Measurements from ENCODE around the gene ZYG11B. TPM values are rescaled to one million over a fixed set of nuclear protein-coding genes. Genes with fewer than 3 reads are reported as not detected.

ZYG11B gene
- total and polyA plus RNA-seq, 9 of the 15 experiments (the other 6 are each of a cell fraction or from before 2014, with no cell fraction given): 4.9 to 22.2 (median 12.2) TPM

- TF ChIP-seq SMARCE1 (IDR thresholded peaks at IDR 0.05) (peak; percentile 38; the same call in 1 of the 2 replicates), PRDM10 (IDR thresholded peaks at IDR 0.05; ENCODE audit: partially characterized antibody) (peak; percentile 70), C11orf30 (IDR thresholded peaks at IDR 0.05; ENCODE audit: low read depth) (peak; percentile 24; the same call in 1 of the 2 replicates)
Observed at GRCh38 chr1:52845119-52845518, 118.9 kb downstream of the ZYG11B start (continued).

- ATAC-seq: no peak
- Histone ChIP-seq H3K27ac (ENCODE audit: extremely low read depth, low read depth, low read length) (no peak overlapping the region), H4K20me1 (replicated peaks; ENCODE audit: control insufficient read depth, insufficient read depth, low read length) (0 out of 2 replicates have a peak, but pooled peaks cover 4% of the 10 kb centered on the region), H2AFZ (ENCODE audit: low read depth, low read length) (no peak overlapping the region), H3K27me3 (ENCODE audit: control insufficient read depth in 2 of 2, insufficient read depth in 2 of 2, low read length in 2 of 2) (no peaks in the 10 kb centered on the region), H3K9ac (ENCODE audit: insufficient read depth in 1 of 2, low read depth in 2 of 2, low read length in 2 of 2) (no peak overlapping the region), H3K4me3 (no peak overlapping the region), H3K4me1 (replicated peaks in 1 of 2; ENCODE audit: control insufficient read depth in 2 of 2, insufficient read depth in 2 of 2, low read length in 2 of 2) (peaks cover 8 to 15% of the 10 kb centered on the region in 2 experiments; a peak in 3 of 5 replicates), H3K79me2 (ENCODE audit: control insufficient read depth, insufficient read depth, low read length) (peaks cover 97% of the 10 kb centered on the region), H3K9me1 (ENCODE audit: control insufficient read depth, insufficient read depth, low read length) (no peaks in the 10 kb centered on the region), H3K9me3 (replicated peaks; ENCODE audit: control insufficient read depth, insufficient read depth, low read depth, low read length) (no peaks in the 10 kb centered on the region), H3K36me3 (ENCODE audit: control insufficient read depth, insufficient read depth, low read length) (peaks cover 10% of the 10 kb centered on the region; the same call in 2 of the 3 replicates), H3K4me2 (ENCODE audit: insufficient read depth, low read length) (no peak overlapping the region)
- FAIRE-seq: no peak
- in situ Hi-C loops (cut with MboI): no loop called here
- POLR2A ChIA-PET: interaction anchor here (0.6 to 1.6 kb wide), 4 partner anchors 9 to 529 kb away, joined by 3 to 6 read pairs (median 4); no protein-coding TSS in a partner anchor
- no TSS peak for BruUV-seq (replicated peaks)
- no peak for DNase-seq (ENCODE audit: extremely low read depth in 1 of 4, low spot score in 3 of 4)
- WGBS (ENCODE audit: insufficient coverage, low coverage, missing lambda C conversion rate): 78% methylated on average over 5 of the region's 5 CpGs
- intact Hi-C loops (cut with micrococcal nuclease): loop anchor here (10.0 kb wide), 1 partner anchor 124 kb away; the partner anchor contains the start of gene ZYG11B
- no peak for TF ChIP-seq NR2C2 (CRISPR knock-in tag; IDR thresholded peaks at IDR 0.05)
- no peak for TF ChIP-seq NR2C2 (tag; IDR thresholded peaks at IDR 0.05)
- no peak for TF ChIP-seq RFX7 (CRISPR knock-in tag; IDR thresholded peaks at IDR 0.05)
- TF ChIP-seq FOS (IDR thresholded peaks at IDR 0.05; ENCODE audit: extremely low read depth, insufficient read length): no peak
- no peak for TF ChIP-seq FOXA1 (IDR thresholded peaks at IDR 0.05; ENCODE audit: borderline replicate concordance)
- TF ChIP-seq KLF13 (tag; IDR thresholded peaks at IDR 0.05; ENCODE audit: borderline replicate concordance, low read depth): no peak
- no peak for TF ChIP-seq RBBP5 (IDR thresholded peaks at IDR 0.05; ENCODE audit: borderline replicate concordance, insufficient read depth, low read length, poor library complexity, severe bottlenecking)
- CTCF ChIA-PET (ENCODE audit: low intra/inter-chr PET ratio): no interaction called here
Observed at GRCh38 chr1:52848423-52848822, 122.2 kb downstream of the ZYG11B start.

Measured in K562 (cell line).